K562 (cell line): ENCODE data around the gene TMEM132D. TPM values are rescaled to one million over a fixed set of nuclear protein-coding genes. Genes with fewer than 3 reads are reported as not detected.

Source experiments
- ATAC-seq: fragments of 200-7000 bp; cut with Tn5 transposase; 3 replicates; pipeline ENCODE4 v1.9.1; 2020; ENCODE audit warnings: moderate library complexity
- BruUV-seq: library from RNA; stranded (reverse); fragments of 400-500 nt; replicated peaks from 2 replicates; lab custom pipeline; 2021; lab: Mats Ljungman, UMichigan
- CTCF ChIA-PET: fragments of 300-600 bp; formaldehyde crosslinking; extraction: SDS; loops from one replicate; lab custom pipeline; 2021; ENCODE audit warnings: low intra/inter-chr PET ratio; lab: Yijun Ruan, JAX
- POLR2A ChIA-PET: fragments of 300-600, 350-650 bp; sonication (Branson Sonifier 250); formaldehyde crosslinking; extraction: SDS; loops from one replicate; lab custom pipeline; 2021; ENCODE audit warnings: antibody characterized with exemption, inconsistent platforms; lab: Yijun Ruan, JAX
- DNase-seq, 4 experiments: peaks; one replicate each; pipeline versions ENCODE4 v3.0.0 to v3.0.0-alpha.2; 2011 to 2018; ENCODE audit warnings: low spot score in 3 of 4, mixed read lengths in 3 of 4; ENCODE audit errors: extremely low read depth in 1 of 4
- FAIRE-seq: peaks from 2 replicates; lab custom pipeline; 2011; peaks lifted over from hg19 to GRCh38; lab: Jason Lieb, UNC
- H2AFZ ChIP-seq: 2 replicates; pipeline ENCODE4 v1.6.0; 2011; ENCODE audit warnings: low read depth, low read length, control low read depth, inconsistent platforms
- H3K27ac ChIP-seq: fragments of 200-600 bp; 3 replicates; pipeline ENCODE4 v1.8.0; 2011; ENCODE audit warnings: low read depth, mild to moderate bottlenecking, control low read depth, inconsistent platforms, low read length, moderate library complexity, mixed read lengths; ENCODE audit errors: extremely low read depth
- H3K27me3 ChIP-seq, 2 experiments: fragments of 300-600 bp in 1 of 2; 2 replicates in 1 of 2; 3 replicates in 1 of 2; pipeline versions ENCODE4 v1.6.0 to v1.8.0; 2011; ENCODE audit warnings: inconsistent platforms in 2 of 2, low read length in 2 of 2, mild to moderate bottlenecking in 1 of 2, mixed read lengths in 1 of 2, moderate library complexity in 1 of 2; ENCODE audit not compliant: control insufficient read depth in 2 of 2, insufficient read depth in 2 of 2
- H3K36me3 ChIP-seq: fragments of 300-600 bp; 3 replicates; pipeline ENCODE4 v1.8.0; 2011; ENCODE audit warnings: mild to moderate bottlenecking, low read length, inconsistent platforms; ENCODE audit not compliant: control insufficient read depth, insufficient read depth
- H3K4me1 ChIP-seq, 2 experiments: fragments of 200-600 bp in 1 of 2; replicated peaks in 1 of 2; 2 replicates in 1 of 2; 3 replicates in 1 of 2; pipeline versions ENCODE4 v1.5.1 to v1.8.0; 2011; ENCODE audit warnings: inconsistent platforms in 2 of 2, low read length in 2 of 2, mild to moderate bottlenecking in 1 of 2, mixed read lengths in 1 of 2, moderate library complexity in 1 of 2; ENCODE audit not compliant: control insufficient read depth in 2 of 2, insufficient read depth in 2 of 2
- H3K4me2 ChIP-seq: 2 replicates; pipeline ENCODE4 v1.6.1; 2011; ENCODE audit warnings: low read length, control low read depth, inconsistent platforms, mixed read lengths; ENCODE audit not compliant: insufficient read depth
- H3K4me3 ChIP-seq: fragments of 200-600 bp; sonication (generic), shearing (Covaris generic); 2 replicates; pipeline ENCODE4 v1.5.1; 2016; ENCODE audit warnings: control low read depth, inconsistent platforms
- H3K79me2 ChIP-seq: fragments of 200-600 bp; 3 replicates; pipeline ENCODE4 v1.8.0; 2011; ENCODE audit warnings: low read length, inconsistent platforms; ENCODE audit not compliant: control insufficient read depth, insufficient read depth
- H3K9ac ChIP-seq, 2 experiments: 2 replicates each; pipeline versions ENCODE4 v1.6.0 to v1.6.1; 2011; ENCODE audit warnings: low read depth in 2 of 2, low read length in 2 of 2, control low read depth in 1 of 2, inconsistent platforms in 1 of 2, mild to moderate bottlenecking in 1 of 2, mixed read lengths in 1 of 2; ENCODE audit not compliant: insufficient read depth in 1 of 2
- H3K9me1 ChIP-seq: one replicate; pipeline ENCODE4 v1.6.0; 2011; ENCODE audit warnings: inconsistent platforms, mild to moderate bottlenecking, low read length, moderate library complexity; ENCODE audit not compliant: control insufficient read depth, insufficient read depth
- H3K9me3 ChIP-seq: replicated peaks from 2 replicates; pipeline ENCODE4 v1.5.1; 2011; ENCODE audit warnings: low read depth, low read length, inconsistent platforms; ENCODE audit not compliant: control insufficient read depth, insufficient read depth
- H4K20me1 ChIP-seq: replicated peaks from 2 replicates; pipeline ENCODE4 v1.6.1; 2011; ENCODE audit warnings: low read length, inconsistent platforms, mixed read lengths; ENCODE audit not compliant: control insufficient read depth, insufficient read depth
- BCL6 ChIP-seq: fragments of 250-450 bp; sonication (Bioruptor Pico); IDR thresholded peaks from 2 replicates; pipeline ENCODE4 v1.4.0; 2020
- KLF16 ChIP-seq: IDR thresholded peaks from 2 replicates; pipeline ENCODE4 v1.6.1; 2016; ENCODE audit warnings: antibody characterized with exemption
- MCM2 ChIP-seq: fragments of 450-650 bp; IDR thresholded peaks from 2 replicates; pipeline ENCODE4 v1.6.1; 2017; ENCODE audit warnings: low read depth, mild to moderate bottlenecking
- PATZ1 ChIP-seq: fragments of 250-450 bp; sonication (Bioruptor Pico); IDR thresholded peaks from 2 replicates; pipeline ENCODE4 v1.5.0; 2020; ENCODE audit warnings: mild to moderate bottlenecking, borderline replicate concordance
- PREB ChIP-seq: sonication (generic); formaldehyde crosslinking; IDR thresholded peaks from 2 replicates; pipeline ENCODE4 v1.8.1; 2023; ENCODE audit warnings: mild to moderate bottlenecking, missing genetic modification reagents
- PTTG1 ChIP-seq: fragments of 450-650 bp; IDR thresholded peaks from 2 replicates; pipeline ENCODE4 v1.6.1; 2016; ENCODE audit warnings: low read depth, mild to moderate bottlenecking, missing genetic modification characterization, missing compliant biosample characterization
- ZNF445 ChIP-seq: fragments of 250-450 bp; sonication (Bioruptor Pico); IDR thresholded peaks from 2 replicates; pipeline ENCODE4 v1.4.0; 2020; ENCODE audit warnings: low read depth, mild to moderate bottlenecking, moderate library complexity
- ZNF586 ChIP-seq: fragments of 450-650 bp; formaldehyde crosslinking; conservative IDR thresholded peaks from 2 replicates; pipeline ENCODE4 v1.4.0; 2020; ENCODE audit warnings: mild to moderate bottlenecking, moderate library complexity
- WGBS: fragments of 100-300 bp; shearing (Covaris generic); methylation state at CpG from one replicate; pipeline ENCODE4 v1.1.6; 2016; ENCODE audit warnings: low coverage, mixed read lengths; ENCODE audit not compliant: insufficient coverage; ENCODE audit errors: missing lambda C conversion rate; 5-methylcytosine and 5-hydroxymethylcytosine counted together
- in situ Hi-C: fragments of 300-500 bp; cut with MboI; formaldehyde crosslinking; loops from 4 replicates; pipeline ENCODE4 v1.15.0; 2018; ENCODE audit warnings: inconsistent platforms, mixed read lengths
- intact Hi-C: fragments of 100-400 bp; cut with micrococcal nuclease; formaldehyde crosslinking; loops from 2 replicates; pipeline ENCODE4 v1.14.2; 2022
- polyA plus RNA-seq, 8 experiments: library from polyadenylated mRNA; depleted of rRNA in 4 of 8; stranded (reverse) in 5 of 8; unstranded in 3 of 8; fragments of >200 nt; fragmentation: Nextera tagmentation in 2 of 8; fragmentation: Illumina TruSeq in 1 of 8; extraction: Ambion mirVana in 2 of 8; extraction: Trizol in 1 of 8; gene quantifications; 2 replicates each; pipeline versions ENCODE4 v1.2.1 to v1.2.3, GENCODE V29; 2011 to 2014; ENCODE audit warnings: inconsistent platforms in 1 of 8, missing spikeins in 1 of 8
- total RNA-seq, 7 experiments: library from RNA; depleted of rRNA in 6 of 7; stranded (reverse); fragments of >200 nt in 6 of 7; fragmentation: Illumina TruSeq in 2 of 7; extraction: Trizol in 2 of 7; gene quantifications; 2 replicates each; pipeline versions ENCODE4 v1.2.1 to v1.2.3, GENCODE V29; 2011 to 2021; ENCODE audit warnings: low replicate concordance in 1 of 7
- TF ChIP-seq, protein P1 (sequence below): fragments of 450-650 bp; IDR thresholded peaks from 2 replicates; pipeline ENCODE4 v1.6.1; 2017; ENCODE audit warnings: antibody characterized with exemption, mild to moderate bottlenecking

The TMEM132D gene
- total and polyA plus RNA-seq, 9 of the 15 experiments (the other 6 are each of a cell fraction or from before 2014, with no cell fraction given) = not detected

DNA sequence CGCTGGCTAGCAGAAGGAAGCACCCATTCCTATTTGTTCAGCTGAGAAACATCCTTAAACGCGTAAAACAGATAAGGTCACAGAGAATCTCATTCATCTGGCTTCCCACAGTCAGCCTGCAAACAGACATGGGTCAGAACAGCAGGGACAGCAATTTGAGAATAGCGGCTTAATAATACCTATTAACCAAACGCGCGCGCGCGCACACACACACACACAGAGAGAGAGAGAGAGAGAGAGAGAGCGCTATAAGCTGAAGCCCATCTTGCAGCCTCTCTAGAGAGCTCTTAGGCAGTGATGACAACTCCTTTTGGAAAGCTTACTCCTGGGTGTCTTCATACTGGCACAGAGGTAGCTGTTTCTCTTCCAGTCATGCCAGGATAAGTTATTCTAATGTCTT lies 26.4 kb downstream of the TMEM132D start:
- Histone ChIP-seq H3K9me1 (no peaks in the 10 kb centered on the region), H3K79me2 (no peaks in the 10 kb centered on the region), H3K9me3 (no peaks in the 10 kb centered on the region), H3K4me1 (no peaks in the 10 kb centered on the region), H3K4me3 (no peak overlapping the region), H3K9ac (no peak overlapping the region), H3K4me2 (no peak overlapping the region), H3K36me3 (no peaks in the 10 kb centered on the region)
- CTCF ChIA-PET = no interaction called here
- no peak for TF ChIP-seq ZNF445 (CRISPR knock-in tag)
- no peak for TF ChIP-seq MCM2
- TF ChIP-seq KLF16 = no peak
- no peak for TF ChIP-seq BCL6
- no peak for TF ChIP-seq ZNF586 (CRISPR knock-in tag)
- no peak for TF ChIP-seq PTTG1 (tag)
- TF ChIP-seq PREB = no peak
- TF ChIP-seq PATZ1 (CRISPR knock-in tag) = no peak
- TF ChIP-seq, protein P1, sequence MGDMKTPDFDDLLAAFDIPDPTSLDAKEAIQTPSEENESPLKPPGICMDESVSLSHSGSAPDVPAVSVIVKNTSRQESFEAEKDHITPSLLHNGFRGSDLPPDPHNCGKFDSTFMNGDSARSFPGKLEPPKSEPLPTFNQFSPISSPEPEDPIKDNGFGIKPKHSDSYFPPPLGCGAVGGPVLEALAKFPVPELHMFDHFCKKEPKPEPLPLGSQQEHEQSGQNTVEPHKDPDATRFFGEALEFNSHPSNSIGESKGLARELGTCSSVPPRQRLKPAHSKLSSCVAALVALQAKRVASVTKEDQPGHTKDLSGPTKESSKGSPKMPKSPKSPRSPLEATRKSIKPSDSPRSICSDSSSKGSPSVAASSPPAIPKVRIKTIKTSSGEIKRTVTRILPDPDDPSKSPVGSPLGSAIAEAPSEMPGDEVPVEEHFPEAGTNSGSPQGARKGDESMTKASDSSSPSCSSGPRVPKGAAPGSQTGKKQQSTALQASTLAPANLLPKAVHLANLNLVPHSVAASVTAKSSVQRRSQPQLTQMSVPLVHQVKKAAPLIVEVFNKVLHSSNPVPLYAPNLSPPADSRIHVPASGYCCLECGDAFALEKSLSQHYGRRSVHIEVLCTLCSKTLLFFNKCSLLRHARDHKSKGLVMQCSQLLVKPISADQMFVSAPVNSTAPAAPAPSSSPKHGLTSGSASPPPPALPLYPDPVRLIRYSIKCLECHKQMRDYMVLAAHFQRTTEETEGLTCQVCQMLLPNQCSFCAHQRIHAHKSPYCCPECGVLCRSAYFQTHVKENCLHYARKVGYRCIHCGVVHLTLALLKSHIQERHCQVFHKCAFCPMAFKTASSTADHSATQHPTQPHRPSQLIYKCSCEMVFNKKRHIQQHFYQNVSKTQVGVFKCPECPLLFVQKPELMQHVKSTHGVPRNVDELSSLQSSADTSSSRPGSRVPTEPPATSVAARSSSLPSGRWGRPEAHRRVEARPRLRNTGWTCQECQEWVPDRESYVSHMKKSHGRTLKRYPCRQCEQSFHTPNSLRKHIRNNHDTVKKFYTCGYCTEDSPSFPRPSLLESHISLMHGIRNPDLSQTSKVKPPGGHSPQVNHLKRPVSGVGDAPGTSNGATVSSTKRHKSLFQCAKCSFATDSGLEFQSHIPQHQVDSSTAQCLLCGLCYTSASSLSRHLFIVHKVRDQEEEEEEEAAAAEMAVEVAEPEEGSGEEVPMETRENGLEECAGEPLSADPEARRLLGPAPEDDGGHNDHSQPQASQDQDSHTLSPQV = no peak
- TF ChIP-seq, all 486 proteins: peak for 0
- Histone ChIP-seq H2AFZ (no peak overlapping the region), H4K20me1 (no peaks in the 10 kb centered on the region), H3K27me3 (peaks cover 5 to 8% of the 10 kb centered on the region in 2 experiments; a peak in 3 of 5 replicates), H3K27ac (no peak overlapping the region)
- DNase-seq = no peak
- POLR2A ChIA-PET = no interaction called here
- in situ Hi-C loops = no loop called here
- intact Hi-C loops = no loop called here
- no peak for FAIRE-seq
- 19% methylated on average over 11 of the region's 11 CpGs for WGBS
- no TSS peak for BruUV-seq
- no peak for ATAC-seq
